OCI-LY7 (cell line): Measurements from ENCODE around the gene SOX13.

Experiments used
- CTCF ChIP-seq: fragments of 200-600 bp; sonication (generic); conservative IDR thresholded peaks from 2 replicates; pipeline ENCODE4 v1.5.1; 2014; ENCODE audit warnings: mild to moderate bottlenecking, antibody characterized with exemption, low read length, moderate library complexity, mixed read lengths
- EZH2phosphoT487 ChIP-seq: fragments of 200-600 bp; sonication (generic); IDR thresholded peaks from 2 replicates; pipeline ENCODE4 v1.6.1; 2018; ENCODE audit warnings: low read depth, borderline replicate concordance, mild to moderate bottlenecking, mixed run types, antibody characterized with exemption, low read length, moderate library complexity, mixed read lengths

GRCh38 chr1:204113896-204114295 is 41.0 kb downstream of the SOX13 start:
- TF ChIP-seq CTCF (no peak), EZH2phosphoT487 (no peak)
